ENCODE results near the gene YTHDF1.

DNA sequence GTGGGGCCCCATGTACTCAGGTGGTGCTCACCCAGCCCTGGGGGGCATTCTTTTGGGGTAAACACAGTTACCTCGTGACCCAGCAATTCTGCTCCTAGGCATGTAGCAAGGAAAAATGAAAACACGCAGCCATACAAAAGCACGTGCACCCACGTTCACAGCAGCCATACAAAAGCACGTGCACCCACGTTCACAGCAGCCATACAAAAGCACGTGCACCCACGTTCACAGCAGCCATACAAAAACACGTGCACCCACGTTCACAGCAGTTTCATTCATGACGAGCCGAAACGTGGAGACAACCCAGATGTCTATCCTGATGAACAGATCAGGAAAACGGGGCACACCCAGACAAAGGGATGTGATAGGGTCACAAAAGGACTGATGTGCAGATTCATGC lies 57.1 kb downstream of the YTHDF1 start:
- TF ChIP-seq, protein P1, sequence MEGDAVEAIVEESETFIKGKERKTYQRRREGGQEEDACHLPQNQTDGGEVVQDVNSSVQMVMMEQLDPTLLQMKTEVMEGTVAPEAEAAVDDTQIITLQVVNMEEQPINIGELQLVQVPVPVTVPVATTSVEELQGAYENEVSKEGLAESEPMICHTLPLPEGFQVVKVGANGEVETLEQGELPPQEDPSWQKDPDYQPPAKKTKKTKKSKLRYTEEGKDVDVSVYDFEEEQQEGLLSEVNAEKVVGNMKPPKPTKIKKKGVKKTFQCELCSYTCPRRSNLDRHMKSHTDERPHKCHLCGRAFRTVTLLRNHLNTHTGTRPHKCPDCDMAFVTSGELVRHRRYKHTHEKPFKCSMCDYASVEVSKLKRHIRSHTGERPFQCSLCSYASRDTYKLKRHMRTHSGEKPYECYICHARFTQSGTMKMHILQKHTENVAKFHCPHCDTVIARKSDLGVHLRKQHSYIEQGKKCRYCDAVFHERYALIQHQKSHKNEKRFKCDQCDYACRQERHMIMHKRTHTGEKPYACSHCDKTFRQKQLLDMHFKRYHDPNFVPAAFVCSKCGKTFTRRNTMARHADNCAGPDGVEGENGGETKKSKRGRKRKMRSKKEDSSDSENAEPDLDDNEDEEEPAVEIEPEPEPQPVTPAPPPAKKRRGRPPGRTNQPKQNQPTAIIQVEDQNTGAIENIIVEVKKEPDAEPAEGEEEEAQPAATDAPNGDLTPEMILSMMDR (conservative IDR thresholded peaks at IDR 0.05 in 1 of 2, IDR thresholded peaks at IDR 0.05 in 1 of 2; ENCODE audit: low read depth in 1 of 2, low read length in 2 of 2): no peak
- no peak for TF ChIP-seq EZH2 (IDR thresholded peaks at IDR 0.05; ENCODE audit: low read length, missing control alignments)

All from fibroblast of lung (primary cell).